Forelimb muscle (tissue), 1 donor: Measurements from ENCODE around the gene DPYSL4. TPM values are rescaled to one million over a fixed set of nuclear protein-coding genes. Genes with fewer than 3 reads are reported as not detected.

Source experiments
- DNase-seq: peaks from one replicate; pipeline ENCODE4 v3.0.0-alpha.2; 2013; ENCODE audit warnings: low read depth
- polyA plus RNA-seq: library from polyadenylated mRNA; unstranded; fragments of 120-200 nt; gene quantifications from one replicate; pipeline ENCODE4 v1.2.1, GENCODE V29; 2013; ENCODE audit not compliant: insufficient read length

The DPYSL4 gene
- 1.3 TPM for polyA plus RNA-seq

GRCh38 chr10:132186488-132187429, at the start of gene DPYSL4:
Gene DPYSL4, plus strand, starts transcription at chr10:132186948. Its CDS starts 116 bp downstream, at chr10:132187064.
- DNase-seq = no peak

- no peak for DNase-seq
These were observed 49.4 kb upstream of the DPYSL4 start for GRCh38 chr10:132137111-132138072.

GRCh38 chr10:132138133-132138532, 48.6 kb upstream of the DPYSL4 start:
- DNase-seq = no peak

- DNase-seq = no peak
These were observed 48.2 kb upstream of the DPYSL4 start for GRCh38 chr10:132138596-132138995.

- no peak for DNase-seq
These were observed 47.2 kb upstream of the DPYSL4 start for GRCh38 chr10:132139526-132139925.

- no peak for DNase-seq
These were observed 46.4 kb upstream of the DPYSL4 start for GRCh38 chr10:132140167-132140925.

GRCh38 chr10:132141076-132141475, 45.7 kb upstream of the DPYSL4 start:
- DNase-seq = no peak

- no peak for DNase-seq
These were observed 45.0 kb upstream of the DPYSL4 start for GRCh38 chr10:132141526-132142395.

GRCh38 chr10:132142396-132143161, 44.2 kb upstream of the DPYSL4 start:
- DNase-seq = no peak

- DNase-seq = no peak
These were observed 43.6 kb upstream of the DPYSL4 start for GRCh38 chr10:132143162-132143561.

- DNase-seq = no peak
These were observed 42.7 kb upstream of the DPYSL4 start for GRCh38 chr10:132144086-132144485.

GRCh38 chr10:132145002-132145401, 41.7 kb upstream of the DPYSL4 start:
- DNase-seq = no peak

- DNase-seq = no peak
These were observed 41.1 kb upstream of the DPYSL4 start for GRCh38 chr10:132145521-132146185.

GRCh38 chr10:132146271-132146671, 40.5 kb upstream of the DPYSL4 start:
- DNase-seq = no peak

- no peak for DNase-seq
These were observed 39.5 kb upstream of the DPYSL4 start for GRCh38 chr10:132146941-132147915.

GRCh38 chr10:132148261-132149251, 38.2 kb upstream of the DPYSL4 start:
- no peak for DNase-seq

GRCh38 chr10:132149271-132149670, 37.5 kb upstream of the DPYSL4 start:
- no peak for DNase-seq
